Activated naive CD4-positive, alpha-beta T cell treated with anti-CD3 and anti-CD28 coated beads for 36 hours (primary cell): ENCODE measurements around the gene SCN2A. TPM values are rescaled to one million over a fixed set of nuclear protein-coding genes. Genes with fewer than 3 reads are reported as not detected.

Experiments used
- CTCF ChIA-PET: fragments of 350-600 bp; sonication (Branson Sonifier 250); formaldehyde crosslinking; loops from one replicate; lab custom pipeline; 2021; ENCODE audit warnings: antibody characterized with exemption; lab: Charles Lee
- DNase-seq: peaks from one replicate; pipeline ENCODE4 v3.0.0-alpha.2; 2020
- H3K27ac Mint-ChIP-seq: one replicate; pipeline ENCODE4 v1.8.0; 2021; ENCODE audit warnings: mild to moderate bottlenecking, mixed read lengths
- H3K27me3 Mint-ChIP-seq: one replicate; pipeline ENCODE4 v1.8.0; 2021; ENCODE audit warnings: low read depth, mixed read lengths
- H3K36me3 Mint-ChIP-seq: one replicate; pipeline ENCODE4 v1.8.0; 2021; ENCODE audit warnings: low read depth, mixed read lengths
- H3K4me1 Mint-ChIP-seq: one replicate; pipeline ENCODE4 v1.8.0; 2021; ENCODE audit warnings: low read depth, mixed read lengths
- H3K4me3 Mint-ChIP-seq: one replicate; pipeline ENCODE4 v1.8.0; 2021; ENCODE audit warnings: mild to moderate bottlenecking, moderate library complexity, mixed read lengths
- H3K9me3 Mint-ChIP-seq: one replicate; pipeline ENCODE4 v1.8.0; 2021; ENCODE audit warnings: mixed read lengths
- intact Hi-C: fragments of 100-400 bp; cut with micrococcal nuclease; formaldehyde crosslinking; loops from one replicate; pipeline ENCODE4 v1.15.1; 2023
- total RNA-seq, 2 experiments: library from RNA; stranded (reverse); gene quantifications; one replicate each; pipeline ENCODE4 v1.2.3, GENCODE V29; 2021

SCN2A gene
- total RNA-seq, 2 experiments from 2014 or later: 0.10 to 0.14 TPM

GRCh38 chr2:165432234-165432966 is 193.2 kb downstream of the SCN2A start:
- Mint-ChIP-seq H3K4me1 (no peaks in the 10 kb centered on the region), H3K4me3 (no peak overlapping the region), H3K9me3 (no peaks in the 10 kb centered on the region), H3K36me3 (no peaks in the 10 kb centered on the region), H3K27me3 (no peaks in the 10 kb centered on the region), H3K27ac (no peak overlapping the region)
- intact Hi-C loops: no loop called here
- CTCF ChIA-PET: interaction anchor here (0.8 kb wide), 1 partner anchor 316 kb away, joined by 3 read pairs; no protein-coding TSS in a partner anchor
- DNase-seq: no peak

DNA sequence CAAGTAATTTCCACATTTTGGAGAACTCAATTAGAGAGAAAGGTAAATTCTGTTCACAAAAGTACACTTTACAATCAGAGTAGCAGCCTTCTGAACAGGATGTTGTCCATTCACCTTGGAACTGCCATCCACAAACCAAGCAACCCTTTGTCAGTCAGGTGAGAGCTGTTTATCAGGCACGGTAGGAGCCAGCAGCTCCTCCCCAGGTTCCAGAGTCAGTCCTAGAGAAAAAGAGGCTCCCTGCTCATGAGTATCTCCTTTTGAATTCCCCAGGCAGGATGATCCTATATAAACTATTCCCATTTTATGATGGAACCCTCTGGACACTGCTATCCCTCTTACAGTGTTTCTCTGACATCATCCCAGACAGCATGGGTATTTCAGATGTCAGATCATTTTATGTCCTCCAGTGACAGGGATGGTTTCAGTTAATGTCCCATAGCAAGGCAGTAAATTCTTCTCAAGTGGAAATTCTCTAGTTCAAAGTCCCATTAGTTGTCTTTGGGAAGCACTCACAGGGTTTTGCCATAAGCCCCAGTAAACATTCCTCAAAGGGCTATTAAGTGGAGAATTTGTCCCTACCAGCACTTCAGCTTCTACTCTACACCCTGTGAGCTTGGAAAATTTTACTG is 195.8 kb downstream of the SCN2A start:
- Mint-ChIP-seq H3K27me3 (no peaks in the 10 kb centered on the region), H3K36me3 (no peaks in the 10 kb centered on the region), H3K27ac (no peak overlapping the region), H3K4me3 (no peak overlapping the region), H3K4me1 (no peaks in the 10 kb centered on the region), H3K9me3 (no peaks in the 10 kb centered on the region)
- no peak for DNase-seq
- intact Hi-C loops: no loop called here
- CTCF ChIA-PET: no interaction called here

DNA sequence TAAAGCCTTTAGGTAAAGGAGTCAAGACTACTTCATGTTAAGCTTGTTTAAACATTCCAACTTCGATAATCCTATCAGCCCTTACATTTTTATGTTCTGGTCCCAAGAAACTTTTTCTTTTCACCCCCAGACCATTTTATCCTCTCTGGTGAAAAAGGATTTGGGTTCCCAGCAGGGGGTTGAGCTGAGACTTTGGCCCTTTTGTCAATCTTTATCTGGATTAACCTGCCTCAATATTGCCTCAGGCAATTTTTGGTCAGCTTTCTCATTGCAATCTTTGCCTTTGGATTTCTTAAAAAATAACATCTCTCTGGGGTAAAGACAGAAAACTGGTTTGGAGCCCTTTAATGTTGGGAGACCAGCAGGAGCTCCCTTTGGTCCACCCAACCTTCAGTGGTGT is 196.4 kb downstream of the SCN2A start:
- CTCF ChIA-PET: interaction anchor here (1.0 to 1.3 kb wide), 2 partner anchors 10 to 36 kb away, joined by 3 to 6 read pairs; no protein-coding TSS in a partner anchor
- H3K27ac Mint-ChIP-seq: no peak overlapping the region

GRCh38 chr2:165436559-165436958 is 197.3 kb downstream of the SCN2A start:
- CTCF ChIA-PET: interaction anchor here (0.6 to 1.3 kb wide), 4 partner anchors 11 to 661 kb away, joined by 3 read pairs; no protein-coding TSS in a partner anchor
- no peaks in the 10 kb centered on the region for H3K27me3 Mint-ChIP-seq
- no peaks in the 10 kb centered on the region for H3K9me3 Mint-ChIP-seq
- H3K4me1 Mint-ChIP-seq: peaks cover 5% of the 10 kb centered on the region
- no peaks in the 10 kb centered on the region for H3K36me3 Mint-ChIP-seq
- no peak overlapping the region for H3K27ac Mint-ChIP-seq
- intact Hi-C loops: no loop called here
- no peak overlapping the region for H3K4me3 Mint-ChIP-seq
- DNase-seq: no peak

More for the DNA sequence above, 196.4 kb downstream of the SCN2A start:
- Mint-ChIP-seq H3K27me3 (no peaks in the 10 kb centered on the region), H3K4me3 (no peak overlapping the region), H3K9me3 (no peaks in the 10 kb centered on the region), H3K4me1 (peaks cover 5% of the 10 kb centered on the region), H3K36me3 (no peaks in the 10 kb centered on the region)
- DNase-seq: no peak
- intact Hi-C loops: no loop called here

GRCh38 chr2:165440367-165440766 is 201.2 kb downstream of the SCN2A start:
- intact Hi-C loops: loop anchor here (5.0 kb wide), 2 partner anchors 352 to 432 kb away; partner anchors contain the start of gene GALNT3
- no peaks in the 10 kb centered on the region for H3K36me3 Mint-ChIP-seq
- H3K27me3 Mint-ChIP-seq: no peaks in the 10 kb centered on the region
- H3K27ac Mint-ChIP-seq: no peak overlapping the region
- no peaks in the 10 kb centered on the region for H3K9me3 Mint-ChIP-seq
- H3K4me1 Mint-ChIP-seq: peaks cover 19% of the 10 kb centered on the region
- CTCF ChIA-PET: no interaction called here
- H3K4me3 Mint-ChIP-seq: no peak overlapping the region
- no peak for DNase-seq

Other genes with a start within 250 kb of the SCN2A start
- under 1 TPM; 0.10 to 0.12 TPM for gene SCN3A, start 35.4 kb upstream of the SCN2A start, total RNA-seq
- not detected for gene CSRNP3, start 230.3 kb downstream of the SCN2A start, total RNA-seq